ENCODE results near the gene MTA3.

The MTA3 gene

GRCh38 chr2:42598656-42599055 lies 30.2 kb downstream of the MTA3 start:
- Histone ChIP-seq H3K9me3 (ENCODE audit: control insufficient read depth, insufficient read depth, low read length) (no peaks in the 10 kb centered on the region), H3K36me3 (ENCODE audit: control insufficient read depth, low read length) (peaks cover 17% of the 10 kb centered on the region), H3K4me2 (ENCODE audit: low read length) (peak overlapping the region; percentile 62), H3K27me3 (ENCODE audit: control insufficient read depth, low read length) (no peaks in the 10 kb centered on the region), H3K4me1 (ENCODE audit: control insufficient read depth, low read length) (peaks cover 22% of the 10 kb centered on the region), H3K27ac (ENCODE audit: low read depth, low read length) (peak overlapping the region; percentile 46), H3K4me3 (ENCODE audit: low read length) (peak overlapping the region; percentile 54), H3F3A (ENCODE audit: control insufficient read depth, insufficient read depth) (0 out of 2 replicates have a peak, but pooled peaks cover 4% of the 10 kb centered on the region), H4K20me1 (ENCODE audit: control insufficient read depth, insufficient read depth, low read depth, low read length) (0 out of 2 replicates have a peak, but pooled peaks cover 3% of the 10 kb centered on the region), H3K79me2 (ENCODE audit: control insufficient read depth, low read length) (peaks cover 65% of the 10 kb centered on the region), H3K9me2 (replicated peaks; ENCODE audit: control insufficient read depth, low read length) (no peaks in the 10 kb centered on the region)
- TF ChIP-seq CTCF (IDR thresholded peaks at IDR 0.05; ENCODE audit: low read depth, low read length, poor library complexity, severe bottlenecking), result peak; percentile 45
- no peak for TF ChIP-seq EZH2phosphoT487 (IDR thresholded peaks at IDR 0.05; ENCODE audit: borderline replicate concordance, low read length)

GRCh38 chr2:42601076-42601475 lies 32.6 kb downstream of the MTA3 start:
- peaks cover 22% of the 10 kb centered on the region for H3K4me1 ChIP-seq (ENCODE audit: control insufficient read depth, low read length)
- no peaks in the 10 kb centered on the region for H3K9me3 ChIP-seq (ENCODE audit: control insufficient read depth, insufficient read depth, low read length)
- H3K4me2 ChIP-seq (ENCODE audit: low read length), result no peak overlapping the region
- no peak overlapping the region for H3K4me3 ChIP-seq (ENCODE audit: low read length)
- no peak overlapping the region for H3K27ac ChIP-seq (ENCODE audit: low read depth, low read length)
- H3K79me2 ChIP-seq (ENCODE audit: control insufficient read depth, low read length), result peaks cover 65% of the 10 kb centered on the region
- H4K20me1 ChIP-seq (ENCODE audit: control insufficient read depth, insufficient read depth, low read depth, low read length), result 0 out of 2 replicates have a peak, but pooled peaks cover 3% of the 10 kb centered on the region
- no peaks in the 10 kb centered on the region for H3K9me2 ChIP-seq (replicated peaks; ENCODE audit: control insufficient read depth, low read length)
- peaks cover 17% of the 10 kb centered on the region for H3K36me3 ChIP-seq (ENCODE audit: control insufficient read depth, low read length)
- H3K27me3 ChIP-seq (ENCODE audit: control insufficient read depth, low read length), result no peaks in the 10 kb centered on the region
- TF ChIP-seq CTCF (IDR thresholded peaks at IDR 0.05; ENCODE audit: low read depth, low read length, poor library complexity, severe bottlenecking), result no peak
- TF ChIP-seq EZH2phosphoT487 (IDR thresholded peaks at IDR 0.05; ENCODE audit: borderline replicate concordance, low read length), result no peak
- H3F3A ChIP-seq (ENCODE audit: control insufficient read depth, insufficient read depth), result 0 out of 2 replicates have a peak, but pooled peaks cover 4% of the 10 kb centered on the region

GRCh38 chr2:42602218-42602875 lies 33.9 kb downstream of the MTA3 start:
- H3K9me2 ChIP-seq (replicated peaks; ENCODE audit: control insufficient read depth, low read length), result no peaks in the 10 kb centered on the region
- no peak overlapping the region for H3K4me2 ChIP-seq (ENCODE audit: low read length)
- H3K27me3 ChIP-seq (ENCODE audit: control insufficient read depth, low read length), result no peaks in the 10 kb centered on the region
- no peak overlapping the region for H3K4me3 ChIP-seq (ENCODE audit: low read length)
- no peaks in the 10 kb centered on the region for H3K9me3 ChIP-seq (ENCODE audit: control insufficient read depth, insufficient read depth, low read length)
- H4K20me1 ChIP-seq (ENCODE audit: control insufficient read depth, insufficient read depth, low read depth, low read length), result 0 out of 2 replicates have a peak, but pooled peaks cover 3% of the 10 kb centered on the region
- H3K79me2 ChIP-seq (ENCODE audit: control insufficient read depth, low read length), result peaks cover 60% of the 10 kb centered on the region
- H3K27ac ChIP-seq (ENCODE audit: low read depth, low read length), result no peak overlapping the region
- peaks cover 17% of the 10 kb centered on the region for H3K36me3 ChIP-seq (ENCODE audit: control insufficient read depth, low read length)
- peaks cover 22% of the 10 kb centered on the region for H3K4me1 ChIP-seq (ENCODE audit: control insufficient read depth, low read length)
- no peak for TF ChIP-seq CTCF (IDR thresholded peaks at IDR 0.05; ENCODE audit: low read depth, low read length, poor library complexity, severe bottlenecking)
- TF ChIP-seq EZH2phosphoT487 (IDR thresholded peaks at IDR 0.05; ENCODE audit: borderline replicate concordance, low read length), result no peak
- 0 out of 2 replicates have a peak, but pooled peaks cover 4% of the 10 kb centered on the region for H3F3A ChIP-seq (ENCODE audit: control insufficient read depth, insufficient read depth)

Data from DOHH2 (cell line).